Measurements from ENCODE around the gene KIF20B. TPM values are rescaled to one million over a fixed set of nuclear protein-coding genes. Genes with fewer than 3 reads are reported as not detected.

The KIF20B gene
- total and polyA plus RNA-seq, 12 donors: 0.54 to 8.2 (median 2.7) TPM

GRCh38 chr10:89652806-89653370 is 48.5 kb upstream of the KIF20B start:
- DNase-seq: no peak
- no peaks in the 10 kb centered on the region for H3K27me3 ChIP-seq
- H3K27ac ChIP-seq: no peak overlapping the region
- H3K9me3 ChIP-seq (replicated peaks in 1 of 3): no peaks in the 10 kb centered on the region
- no peaks in the 10 kb centered on the region for H3K4me1 ChIP-seq (replicated peaks in 1 of 2)
- TF ChIP-seq POLR2A (IDR thresholded peaks at IDR 0.05) (no peak), CTCF (IDR thresholded peaks at IDR 0.05) (no peak)
- no peak overlapping the region for H3K4me3 ChIP-seq
- intact Hi-C loops (cut with DNase I): no loop called here
- 83 to 93% (median 90%) methylated on average over 3 of the region's 3 CpGs for WGBS, 4 donors
- H3K36me3 ChIP-seq (replicated peaks in 1 of 2): no peaks in the 10 kb centered on the region

GRCh38 chr10:89653410-89653869 is 48.0 kb upstream of the KIF20B start:
- Histone ChIP-seq H3K9me3 (replicated peaks in 1 of 3) (no peaks in the 10 kb centered on the region), H3K27me3 (no peaks in the 10 kb centered on the region), H3K4me3 (no peak overlapping the region), H3K27ac (no peak overlapping the region), H3K4me1 (replicated peaks in 1 of 2) (no peaks in the 10 kb centered on the region), H3K36me3 (replicated peaks in 1 of 2) (no peaks in the 10 kb centered on the region)
- intact Hi-C loops (cut with DNase I): no loop called here
- 71 to 85% (median 79%) methylated on average over 6 of the region's 6 CpGs for WGBS, 4 donors
- TF ChIP-seq CTCF (IDR thresholded peaks at IDR 0.05) (no peak), POLR2A (IDR thresholded peaks at IDR 0.05) (no peak)
- no peak for DNase-seq

GRCh38 chr10:89655722-89656121 is 45.7 kb upstream of the KIF20B start:
- TF ChIP-seq POLR2A (IDR thresholded peaks at IDR 0.05): no peak
- no peak for DNase-seq
- Histone ChIP-seq H3K27me3 (no peaks in the 10 kb centered on the region), H3K27ac (no peak overlapping the region), H3K9me3 (replicated peaks in 1 of 3) (no peaks in the 10 kb centered on the region), H3K36me3 (replicated peaks in 1 of 2) (no peaks in the 10 kb centered on the region), H3K4me1 (replicated peaks in 1 of 2) (no peaks in the 10 kb centered on the region), H3K4me3 (no peak overlapping the region)
- intact Hi-C loops (cut with DNase I): no loop called here
- WGBS, 4 donors: 81 to 94% (median 88%) methylated on average over 1 of the region's 1 CpG

- Histone ChIP-seq H3K27me3 (no peaks in the 10 kb centered on the region), H3K27ac (no peak overlapping the region), H3K9me3 (replicated peaks in 1 of 3) (no peaks in the 10 kb centered on the region), H3K4me3 (no peak overlapping the region), H3K36me3 (replicated peaks in 1 of 2) (no peaks in the 10 kb centered on the region), H3K4me1 (replicated peaks in 1 of 2) (no peaks in the 10 kb centered on the region)
- DNase-seq: no peak
- intact Hi-C loops (cut with DNase I): no loop called here
- 50 to 100% (median 80%) methylated on average over 1 of the region's 1 CpG for WGBS, 4 donors
- TF ChIP-seq POLR2A (IDR thresholded peaks at IDR 0.05) (no peak), CTCF (IDR thresholded peaks at IDR 0.05) (no peak)
These were observed 44.1 kb upstream of the KIF20B start for GRCh38 chr10:89657302-89657701.

Data from adrenal gland (tissue), 12 donors.